GM21360 (cell line): Measurements from ENCODE around the gene HK3.

Experiments used
- ATAC-seq: cut with Tn5 transposase; IDR thresholded peaks from one replicate; pipeline ENCODE4 v1.9.1; 2021; ENCODE audit warnings: mild to moderate bottlenecking, moderate library complexity; ENCODE audit not compliant: unreplicated experiment

Gene HK3

DNA sequence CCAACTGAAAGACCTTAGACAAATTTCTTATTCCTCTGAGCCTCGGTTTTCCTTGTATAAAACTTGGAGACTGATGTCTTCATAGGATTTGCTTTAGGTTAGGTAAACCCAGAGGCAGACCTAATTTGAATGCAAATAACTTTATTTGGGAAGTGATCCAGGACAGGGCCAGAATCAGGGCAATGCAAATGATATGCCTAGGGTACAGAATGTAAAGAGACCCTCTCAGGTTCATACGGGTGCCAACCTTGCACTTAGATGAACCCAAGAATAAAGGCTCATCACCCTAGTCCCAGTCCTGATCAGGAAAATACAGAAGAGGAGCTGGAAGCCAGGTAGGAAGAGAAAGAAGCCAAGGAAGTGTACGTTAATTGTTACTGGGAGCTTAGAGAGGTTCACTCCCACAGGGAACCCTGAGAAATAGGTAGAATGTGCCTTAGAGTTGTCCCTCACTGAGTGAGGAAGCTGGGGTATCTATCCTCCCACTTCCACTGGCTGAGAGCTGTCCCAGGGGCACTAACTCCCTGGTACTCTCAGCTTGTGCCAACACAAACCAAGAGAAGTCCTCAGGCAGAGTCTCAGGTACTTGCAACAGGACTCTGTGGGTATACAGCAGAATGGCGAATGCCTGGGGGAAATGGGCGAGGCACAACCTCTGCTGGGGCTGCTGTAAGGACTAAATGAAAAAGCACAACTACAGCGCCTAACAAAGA is 3.1 kb upstream of the HK3 start:
- no peak for ATAC-seq

DNA sequence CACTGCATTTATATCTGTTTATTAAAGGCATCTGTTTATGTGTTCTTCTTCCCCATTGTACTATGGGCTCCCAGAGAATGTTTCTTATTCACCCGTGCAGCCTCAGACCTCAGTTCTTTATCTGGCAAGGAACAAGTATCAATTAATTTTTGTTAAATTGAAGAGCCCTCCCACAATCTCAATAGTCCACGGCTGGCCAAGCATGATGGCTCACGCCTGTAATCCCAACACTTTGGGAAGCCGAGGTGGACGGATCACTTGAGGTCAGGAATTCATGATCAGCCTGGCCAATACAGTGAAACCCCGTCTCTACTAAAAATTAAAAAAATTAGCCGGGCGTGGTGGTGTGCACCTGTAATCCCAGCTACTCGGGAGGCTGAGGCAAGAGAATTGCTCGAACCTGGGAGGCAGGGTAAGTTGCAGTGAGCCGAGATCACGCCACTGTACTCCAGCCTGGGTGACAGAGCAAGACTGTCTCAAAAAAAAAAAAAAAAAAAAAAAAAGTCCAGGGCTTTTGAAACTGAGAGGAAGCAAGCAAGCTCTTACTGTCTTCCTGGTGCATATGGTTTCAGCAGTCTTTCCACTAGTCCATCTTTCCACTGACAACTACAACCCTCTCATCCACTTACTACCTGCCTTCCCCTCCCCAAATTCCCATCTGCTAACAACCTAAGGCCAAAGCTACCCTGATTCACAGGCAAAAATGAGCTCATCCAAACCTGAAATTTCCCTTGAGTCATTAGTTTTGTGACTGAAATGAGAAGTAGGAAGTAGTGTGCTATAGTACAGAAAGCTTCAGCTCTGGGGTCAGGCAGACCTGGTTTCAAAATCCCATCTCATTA is 2.3 kb upstream of the HK3 start:
- ATAC-seq = peak; percentile 44

DNA sequence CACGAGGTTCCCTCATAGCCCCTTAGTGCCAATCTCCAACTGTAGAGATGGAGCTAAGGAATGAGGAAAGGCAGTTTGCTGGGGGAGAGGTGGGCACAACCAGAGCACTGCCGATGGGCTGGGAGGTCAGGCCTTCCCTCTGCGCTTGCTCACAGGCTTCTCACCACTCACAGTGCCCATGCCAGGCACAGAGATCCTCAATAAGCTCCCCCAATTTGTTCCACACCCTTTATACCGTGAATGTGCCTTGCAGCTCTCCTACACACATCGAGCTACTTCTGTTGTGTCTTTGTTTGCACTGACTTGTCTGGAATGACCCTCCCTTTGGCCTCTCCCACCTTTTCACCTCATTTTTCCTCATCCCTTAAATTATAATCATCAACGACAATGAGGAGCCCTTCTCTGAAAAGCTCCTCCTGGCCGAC is 1.6 kb upstream of the HK3 start:
- ATAC-seq = no peak

DNA sequence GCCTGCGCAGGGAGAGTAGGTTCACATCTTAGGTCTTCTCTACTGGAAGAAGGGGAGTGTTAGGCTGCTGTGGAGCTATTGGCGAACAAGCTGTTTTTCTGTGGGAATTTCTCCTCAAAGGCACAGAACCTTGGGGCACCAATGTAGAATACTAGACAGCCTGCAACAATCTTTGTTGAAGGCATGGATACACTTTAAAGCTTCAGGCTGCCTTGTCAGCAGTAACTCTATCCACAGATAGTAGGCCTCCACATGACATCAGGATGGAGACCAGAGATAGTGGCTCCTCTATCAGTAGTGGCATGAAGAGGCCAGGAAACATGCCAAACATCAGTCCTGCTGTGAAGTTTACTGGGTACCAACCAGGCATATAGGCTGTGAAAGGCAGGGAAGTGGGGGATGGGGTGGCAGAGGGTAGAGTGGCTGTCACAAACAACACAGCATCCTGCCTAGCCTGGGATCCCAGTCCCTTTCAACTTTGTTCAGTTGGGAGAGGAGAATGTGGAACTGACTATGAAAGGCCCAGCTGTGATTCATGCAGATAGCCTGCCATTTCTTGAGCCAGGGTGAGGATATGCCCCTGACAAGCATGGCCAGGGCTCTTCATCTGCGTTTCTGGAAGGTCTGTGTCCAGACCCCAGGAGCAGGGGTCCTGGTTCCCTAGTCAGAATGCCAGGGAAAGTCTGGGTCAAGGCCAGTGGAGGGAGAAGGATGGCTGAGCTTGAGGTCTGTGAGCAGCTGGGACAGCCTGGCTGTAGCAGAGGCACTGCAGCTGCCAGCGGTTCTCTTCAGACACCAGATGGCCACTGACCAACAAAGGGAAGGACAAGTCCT is 1.0 kb upstream of the HK3 start:
- no peak for ATAC-seq

DNA sequence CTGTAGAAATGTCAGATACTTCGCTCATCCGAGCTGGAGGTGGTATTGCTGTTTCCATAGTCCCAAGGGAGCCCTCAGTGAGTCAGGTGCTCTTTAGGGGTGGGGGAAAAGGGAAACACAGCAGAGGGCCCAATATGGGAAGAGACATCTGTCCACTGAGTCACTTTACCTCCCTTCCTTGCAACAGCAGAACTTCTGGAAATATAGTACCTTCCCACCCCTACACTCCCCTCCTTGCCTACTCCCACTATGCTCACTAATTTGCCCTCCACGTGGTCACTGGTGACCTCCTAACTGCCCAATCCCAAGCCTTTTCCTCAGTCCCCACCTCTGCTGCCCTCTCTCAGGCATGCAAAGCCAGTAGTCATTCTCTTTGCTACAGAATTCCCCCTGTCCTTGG is 1.9 kb downstream of the HK3 start:
- no peak for ATAC-seq

DNA sequence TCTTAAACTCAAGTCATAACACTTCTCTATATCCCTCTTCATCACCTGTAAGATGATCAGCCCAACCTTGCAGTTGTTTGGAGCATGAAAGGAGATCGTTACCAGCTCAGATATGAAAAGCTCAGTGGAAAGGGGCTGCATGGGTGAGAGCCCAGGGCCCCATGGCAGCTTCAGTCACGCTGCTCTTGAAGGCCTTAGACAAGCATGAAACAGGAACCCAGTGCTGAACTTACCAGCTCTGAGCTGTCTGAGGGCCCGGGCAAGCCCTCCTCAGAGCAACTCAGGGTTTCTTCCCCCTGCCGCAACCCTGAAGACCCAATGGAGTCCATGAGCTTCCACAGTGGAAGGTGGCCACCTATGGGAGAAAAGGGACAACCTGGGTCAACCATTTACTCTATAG is 3.3 kb downstream of the HK3 start:
- ATAC-seq = no peak

DNA sequence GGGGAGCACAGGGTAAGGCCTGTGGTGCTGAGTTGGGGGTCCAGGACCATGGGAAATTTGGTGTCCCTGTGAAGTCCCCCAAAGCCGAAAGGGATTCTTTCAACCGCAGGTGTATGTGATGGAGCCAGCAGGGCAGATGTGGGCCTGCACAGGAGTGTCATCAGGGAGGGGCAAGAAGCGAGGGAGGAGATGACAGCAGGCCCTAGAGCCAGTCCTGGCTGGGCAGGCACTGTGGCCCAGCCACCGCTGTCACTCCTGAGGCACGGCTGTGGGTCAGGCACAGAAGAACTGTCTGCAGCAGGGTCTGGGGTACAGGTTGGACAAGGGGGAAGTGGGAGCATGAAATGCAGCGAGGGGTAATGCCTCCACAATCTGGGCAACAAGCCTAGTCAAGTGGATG is 4.8 kb downstream of the HK3 start:
- ATAC-seq = no peak

DNA sequence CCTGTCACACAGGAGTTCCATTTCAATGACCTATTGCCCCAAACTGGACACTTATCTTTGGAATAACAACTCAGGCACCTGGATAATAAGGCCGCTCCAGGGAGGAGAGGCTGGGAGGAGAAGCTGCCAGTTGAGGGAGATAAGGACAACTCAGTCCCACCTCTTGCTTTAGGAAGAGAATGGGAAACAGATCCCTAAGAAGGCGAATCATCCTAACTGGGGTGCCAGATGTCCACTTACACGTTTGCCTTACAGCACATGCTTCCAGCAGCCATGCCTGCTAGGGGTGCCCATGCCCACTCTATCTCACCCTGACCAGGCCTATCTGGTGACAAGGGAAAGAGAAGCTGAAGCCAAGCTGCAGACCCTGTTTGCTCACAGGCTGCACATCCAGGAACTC is 6.5 kb downstream of the HK3 start:
- no peak for ATAC-seq

DNA sequence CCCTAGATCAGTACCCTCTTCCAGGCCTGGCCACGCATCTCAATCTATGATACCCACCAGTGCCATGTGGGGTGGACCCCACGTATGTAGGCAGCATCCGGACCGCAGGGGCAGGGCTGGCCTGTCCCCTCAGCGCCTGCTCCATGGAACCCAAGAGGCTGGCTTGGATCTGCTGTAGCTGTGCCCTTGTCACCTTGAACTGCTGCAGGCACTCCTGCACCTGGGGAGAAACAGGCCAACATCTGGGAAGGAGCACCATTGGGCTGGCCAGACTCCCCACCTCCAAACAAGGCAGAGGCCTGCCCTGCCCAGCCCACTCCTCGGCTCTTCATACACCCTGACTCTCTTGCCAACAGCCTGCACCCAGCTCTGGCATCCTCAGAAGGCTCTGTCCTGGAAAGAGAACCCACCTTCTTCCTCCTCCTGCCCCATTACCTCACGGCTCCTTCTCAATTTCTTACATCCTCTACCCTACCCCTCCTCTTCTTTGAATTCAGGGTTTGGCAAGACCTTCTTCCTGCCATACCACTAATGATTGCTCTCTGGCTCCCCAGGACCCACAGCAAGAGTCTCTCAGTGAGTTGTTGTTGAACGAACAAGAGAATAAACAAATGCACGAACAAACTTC is 7.7 kb downstream of the HK3 start:
- ATAC-seq = no peak

DNA sequence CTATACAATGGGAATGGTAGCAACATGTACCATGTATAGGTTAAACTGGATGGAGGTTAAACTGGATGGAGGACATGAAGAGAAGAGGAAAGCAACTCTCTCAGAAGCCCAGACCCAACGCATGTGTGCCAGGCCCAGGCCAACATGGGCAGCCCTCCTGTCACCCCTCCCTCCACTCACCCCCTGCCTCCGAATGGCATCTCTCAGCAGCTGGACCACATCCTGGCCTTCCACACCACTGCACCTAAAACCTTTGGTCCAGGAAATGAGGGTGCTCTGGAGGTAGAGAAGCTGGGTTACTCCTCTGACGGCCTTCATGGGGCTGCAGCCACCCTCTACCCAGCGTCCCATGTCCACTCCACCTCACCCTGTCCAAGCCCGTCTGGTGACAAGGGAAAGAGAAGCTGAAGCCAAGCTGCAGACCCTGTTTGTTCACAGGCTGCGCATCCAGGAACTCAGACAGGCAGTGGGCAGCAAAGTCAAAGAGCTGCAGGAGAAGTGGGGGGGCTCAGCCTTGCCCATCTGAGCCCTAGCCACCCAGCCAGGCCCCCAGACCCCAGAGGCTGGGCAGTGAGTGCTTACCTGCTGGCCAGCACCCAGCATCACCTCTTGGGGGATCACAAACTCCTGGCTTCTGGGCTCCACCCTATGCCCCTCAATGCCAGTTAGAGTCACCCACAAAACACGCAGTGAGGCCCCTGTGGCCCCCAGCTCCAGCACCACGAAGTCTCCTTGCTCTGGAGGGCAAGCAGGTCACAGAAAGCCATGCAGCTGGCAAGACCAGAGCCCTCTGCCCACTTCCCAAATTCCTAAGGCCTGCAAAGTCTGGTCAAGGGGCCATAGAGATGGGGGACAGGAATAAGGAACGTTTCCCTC is 8.5 kb downstream of the HK3 start:
- no peak for ATAC-seq

DNA sequence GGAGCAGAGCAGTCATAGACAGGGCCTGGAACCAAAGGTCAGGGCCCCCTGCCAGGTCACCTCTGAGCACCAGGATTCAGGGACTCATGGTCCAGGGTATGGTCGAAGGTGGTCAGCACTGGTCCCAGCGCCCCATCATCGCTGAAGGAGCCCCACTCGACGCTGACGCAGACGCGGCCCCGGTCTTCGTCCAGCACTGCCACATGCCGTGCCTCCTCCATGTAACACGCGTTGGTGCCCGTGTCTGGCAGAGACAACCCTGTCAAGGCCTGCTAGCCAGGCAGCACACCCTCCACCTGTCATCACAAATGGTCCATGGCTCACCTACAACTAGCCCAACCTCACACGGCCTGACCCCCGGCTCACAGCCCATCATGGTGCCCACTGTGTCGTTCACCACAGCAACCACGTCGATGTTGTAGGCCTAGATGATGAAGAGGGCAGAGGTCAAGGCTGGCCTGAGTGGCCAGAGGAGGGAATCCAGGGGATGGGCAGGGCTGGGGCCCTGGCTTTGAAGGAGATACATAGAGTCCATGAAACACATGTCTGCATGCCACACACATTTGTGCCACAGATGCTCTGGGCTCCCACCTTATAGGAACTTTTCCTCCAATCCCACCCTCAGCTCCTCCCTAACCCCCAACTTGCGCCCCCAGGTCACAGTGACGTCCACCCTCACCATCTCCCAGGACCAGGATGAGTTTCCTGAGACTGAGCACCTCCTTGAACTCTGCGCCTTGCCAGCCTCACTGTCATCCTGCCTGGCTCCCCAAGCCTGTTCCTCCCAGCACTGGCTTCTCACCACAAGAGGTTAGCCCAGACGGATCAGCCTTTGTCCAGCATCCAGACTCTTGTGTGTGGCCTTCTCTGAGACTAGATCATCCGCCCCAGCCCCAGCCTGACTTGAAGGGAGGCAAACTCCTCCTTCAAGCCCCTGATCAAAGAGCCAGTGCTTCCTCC is 9.5 kb downstream of the HK3 start:
- no peak for ATAC-seq

DNA sequence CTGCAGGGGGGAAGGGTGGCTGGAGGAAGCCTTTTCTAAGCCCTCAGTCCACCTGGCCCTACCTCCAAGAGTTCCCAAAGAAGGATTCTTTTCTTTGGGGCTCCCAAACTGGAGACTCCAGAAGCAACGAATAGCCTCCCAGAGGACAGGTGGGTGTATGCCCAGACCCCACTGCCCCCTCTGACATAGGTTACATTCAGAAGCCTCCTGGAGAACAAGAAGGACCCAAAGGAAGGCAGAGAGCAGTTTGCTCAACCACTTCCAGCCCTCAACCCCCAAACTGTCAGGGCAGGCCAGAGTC is 10.3 kb downstream of the HK3 start:
- no peak for ATAC-seq

DNA sequence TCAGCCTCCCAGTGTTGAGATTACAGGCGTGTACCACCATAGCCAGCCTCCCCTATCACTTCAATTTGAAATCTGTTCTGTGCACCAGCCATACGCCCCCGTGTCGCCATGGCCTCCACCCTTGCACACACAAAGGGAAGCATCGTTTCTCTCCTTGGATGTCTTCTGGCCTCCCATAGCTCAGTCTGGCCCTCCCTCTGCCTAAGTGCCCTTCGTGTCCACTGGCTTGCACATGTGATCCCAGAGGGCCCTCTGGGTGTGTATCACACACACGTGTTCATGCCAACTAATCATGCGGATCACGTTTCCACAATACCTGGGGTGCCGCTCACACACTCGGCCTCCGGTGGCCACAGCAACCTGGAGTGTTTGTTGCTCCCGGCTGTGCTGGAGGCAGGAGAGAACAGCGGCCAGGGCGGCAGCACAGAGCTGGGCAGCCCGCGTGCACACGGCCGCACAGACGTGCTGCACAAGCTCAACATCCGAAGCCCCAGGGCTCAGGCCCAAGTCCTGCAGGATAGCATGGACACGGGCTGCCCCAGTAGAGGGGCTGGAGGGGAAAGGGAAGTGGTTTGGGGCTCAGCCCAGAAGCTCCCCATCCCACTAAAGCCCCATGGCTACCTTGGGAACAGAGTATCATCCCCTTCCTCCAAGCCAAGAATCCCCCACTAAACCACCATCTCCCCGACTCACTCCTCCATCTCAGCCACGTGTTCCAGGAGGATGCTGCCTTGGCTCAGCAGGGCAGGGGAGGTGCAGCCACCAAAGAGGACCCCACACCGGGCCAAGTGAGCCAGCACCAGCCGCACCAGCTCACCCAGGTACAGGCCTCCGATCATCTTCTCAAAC is 10.9 kb downstream of the HK3 start:
- no peak for ATAC-seq

DNA sequence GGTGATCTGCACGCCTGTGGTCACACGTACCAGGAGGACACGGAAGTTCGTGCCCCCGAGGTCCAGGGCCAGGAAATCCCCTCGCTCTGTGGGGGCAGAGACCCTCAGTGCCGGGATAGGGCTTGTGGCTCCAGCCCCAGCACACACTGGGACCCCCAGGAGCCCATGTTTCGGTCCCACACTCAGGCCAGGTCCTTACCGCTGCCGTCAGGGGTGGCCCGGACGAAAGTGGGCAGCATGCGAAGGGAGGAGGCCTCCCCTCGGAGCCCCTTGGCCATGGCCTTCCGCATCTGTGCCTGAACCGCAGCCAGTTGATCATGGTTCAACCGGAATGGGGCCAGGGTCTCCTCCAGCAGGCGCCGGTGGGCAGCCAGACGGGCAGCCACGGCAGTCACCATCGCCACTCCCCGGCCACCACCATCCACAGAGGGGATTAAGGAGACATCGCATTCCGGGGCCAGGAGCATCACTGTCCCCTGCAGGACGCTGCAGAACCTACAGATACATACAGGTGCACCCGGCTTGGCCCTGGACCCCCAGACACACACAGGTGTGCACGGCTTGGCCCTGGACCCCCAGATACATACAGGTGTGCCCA is 11.8 kb downstream of the HK3 start:
- no peak for ATAC-seq

DNA sequence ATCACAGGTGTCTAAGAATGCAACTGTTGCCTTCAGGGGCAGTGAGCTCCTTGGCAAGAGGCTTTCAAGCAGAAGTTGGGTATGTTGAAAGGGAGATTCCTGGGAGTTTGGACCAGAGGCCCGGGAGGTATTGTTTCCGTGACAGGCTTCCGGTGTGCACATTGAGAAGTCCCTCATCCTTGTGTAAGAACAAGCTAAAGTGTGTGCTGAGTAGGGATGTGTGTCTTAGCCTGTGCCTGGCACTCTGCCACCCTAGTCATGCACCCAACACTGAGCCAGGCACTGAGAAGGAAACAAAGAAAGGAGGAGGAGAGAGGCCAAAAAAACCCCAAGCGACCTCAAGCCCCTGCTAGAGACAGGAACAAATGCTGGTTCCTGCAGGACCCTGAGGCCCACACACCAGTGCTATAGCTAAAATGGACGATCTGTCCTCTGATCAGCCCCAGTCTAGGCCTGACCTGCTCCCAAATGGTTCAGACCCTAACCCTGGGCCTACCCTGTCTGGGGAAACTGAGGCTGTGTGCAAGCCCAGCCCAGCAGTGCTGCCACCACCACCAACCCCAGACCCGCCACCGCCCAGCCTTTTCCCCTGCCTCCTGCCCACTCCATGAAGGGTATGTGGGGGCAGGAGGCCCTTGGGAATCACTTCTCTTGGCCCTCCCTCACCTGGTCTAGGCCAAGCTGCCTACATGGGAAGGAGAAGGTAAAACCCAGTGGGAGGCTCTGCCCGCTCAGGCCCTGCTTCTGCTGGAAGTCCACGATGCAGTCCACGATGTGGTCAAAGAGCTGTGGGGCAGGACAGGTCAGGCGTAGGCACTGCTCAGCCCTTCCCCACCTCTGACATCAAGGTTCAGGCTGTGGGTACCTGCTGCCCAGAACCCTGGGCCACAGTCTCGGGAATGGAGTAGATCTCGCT is 12.6 kb downstream of the HK3 start:
- ATAC-seq = no peak

DNA sequence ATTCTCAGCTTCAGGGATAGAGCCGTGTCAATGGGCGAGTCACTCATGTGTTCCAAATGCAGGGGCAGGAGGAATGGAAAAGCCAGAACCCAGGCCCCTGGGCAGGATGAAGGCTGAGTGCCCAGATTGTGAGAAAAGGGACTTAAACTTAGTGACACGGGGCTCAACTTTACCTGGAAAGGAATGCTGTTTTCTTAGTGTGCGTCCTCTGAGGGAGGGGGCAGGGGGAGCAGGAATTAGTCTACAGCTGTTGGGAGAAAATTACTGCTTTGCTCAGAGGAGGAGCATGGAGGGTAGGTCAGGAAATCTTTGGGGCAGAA is 14.6 kb downstream of the HK3 start:
- ATAC-seq = no peak
